ENCODE measurements around the gene RAB42.
A peak's percentile ranks its signal among the peaks of the same experiment; 100 is the strongest.

Gene RAB42

GRCh38 chr1:28577052-28577678 lies 14.9 kb upstream of the RAB42 start:
- H3K4me3 ChIP-seq (ENCODE audit: insufficient read depth, low read length, poor library complexity, severe bottlenecking): no peak overlapping the region

GRCh38 chr1:28577738-28578536 lies 14.1 kb upstream of the RAB42 start:
- H3K36me3 ChIP-seq (ENCODE audit: low read length): peaks cover 28% of the 10 kb centered on the region
- no peak overlapping the region for H3K9ac ChIP-seq (ENCODE audit: low read length)

More at GRCh38 chr1:28577052-28577678, 14.9 kb upstream of the RAB42 start:
- H4K20me1 ChIP-seq (ENCODE audit: low read depth, low read length): peaks cover 11% of the 10 kb centered on the region; the same call in 1 of the 2 replicates
- H3K9me2 ChIP-seq (replicated peaks; ENCODE audit: insufficient read depth, low read length): no peaks in the 10 kb centered on the region
- H3K36me3 ChIP-seq (ENCODE audit: low read length): peaks cover 28% of the 10 kb centered on the region
- no peak for TF ChIP-seq CTCF (IDR thresholded peaks at IDR 0.05; ENCODE audit: insufficient read depth, low read length, poor library complexity, severe bottlenecking)
- no peak for TF ChIP-seq EZH2phosphoT487 (conservative IDR thresholded peaks at IDR 0.05; ENCODE audit: low read length)
- H3F3A ChIP-seq (ENCODE audit: insufficient read depth): peaks cover 62% of the 10 kb centered on the region
- peaks cover 23% of the 10 kb centered on the region for H3K79me2 ChIP-seq (ENCODE audit: insufficient read depth, low read length)
- no peaks in the 10 kb centered on the region for H3K9me3 ChIP-seq (ENCODE audit: insufficient read depth, low read length)
- H3K9ac ChIP-seq (ENCODE audit: low read length): no peak overlapping the region
- H2AFZ ChIP-seq (ENCODE audit: low read depth, low read length, severe bottlenecking): no peak overlapping the region
- H3K27me3 ChIP-seq (ENCODE audit: low read length): no peaks in the 10 kb centered on the region
- H3K4me2 ChIP-seq (ENCODE audit: low read depth, low read length, poor library complexity, severe bottlenecking): no peak overlapping the region
- peak overlapping the region; percentile 17 for H3K27ac ChIP-seq (ENCODE audit: low read depth, low read length)

GRCh38 chr1:28578696-28579218 lies 13.3 kb upstream of the RAB42 start:
- Histone ChIP-seq H3K4me3 (ENCODE audit: insufficient read depth, low read length, poor library complexity, severe bottlenecking) (no peak overlapping the region), H3K79me2 (ENCODE audit: insufficient read depth, low read length) (peaks cover 23% of the 10 kb centered on the region), H3K4me2 (ENCODE audit: low read depth, low read length, poor library complexity, severe bottlenecking) (peak overlapping the region; percentile 6), H3K27ac (ENCODE audit: low read depth, low read length) (no peak overlapping the region), H3F3A (ENCODE audit: insufficient read depth) (peaks cover 66% of the 10 kb centered on the region), H3K36me3 (ENCODE audit: low read length) (peaks cover 28% of the 10 kb centered on the region), H4K20me1 (ENCODE audit: low read depth, low read length) (peaks cover 11% of the 10 kb centered on the region; the same call in 1 of the 2 replicates), H3K9me2 (replicated peaks; ENCODE audit: insufficient read depth, low read length) (no peaks in the 10 kb centered on the region), H3K9me3 (ENCODE audit: insufficient read depth, low read length) (no peaks in the 10 kb centered on the region), H3K9ac (ENCODE audit: low read length) (no peak overlapping the region), H2AFZ (ENCODE audit: low read depth, low read length, severe bottlenecking) (no peak overlapping the region), H3K27me3 (ENCODE audit: low read length) (no peaks in the 10 kb centered on the region)
- TF ChIP-seq CTCF (IDR thresholded peaks at IDR 0.05; ENCODE audit: insufficient read depth, low read length, poor library complexity, severe bottlenecking) (no peak), EZH2phosphoT487 (conservative IDR thresholded peaks at IDR 0.05; ENCODE audit: low read length) (no peak)

More at GRCh38 chr1:28577738-28578536, 14.1 kb upstream of the RAB42 start:
- peaks cover 11% of the 10 kb centered on the region; the same call in 1 of the 2 replicates for H4K20me1 ChIP-seq (ENCODE audit: low read depth, low read length)
- H3K9me3 ChIP-seq (ENCODE audit: insufficient read depth, low read length): no peaks in the 10 kb centered on the region
- TF ChIP-seq EZH2phosphoT487 (conservative IDR thresholded peaks at IDR 0.05; ENCODE audit: low read length) (no peak), CTCF (IDR thresholded peaks at IDR 0.05; ENCODE audit: insufficient read depth, low read length, poor library complexity, severe bottlenecking) (no peak)
- no peaks in the 10 kb centered on the region for H3K9me2 ChIP-seq (replicated peaks; ENCODE audit: insufficient read depth, low read length)
- H2AFZ ChIP-seq (ENCODE audit: low read depth, low read length, severe bottlenecking): no peak overlapping the region
- H3K27ac ChIP-seq (ENCODE audit: low read depth, low read length): peak overlapping the region; percentile 17
- peak overlapping the region; percentile 6 for H3K4me2 ChIP-seq (ENCODE audit: low read depth, low read length, poor library complexity, severe bottlenecking)
- H3K27me3 ChIP-seq (ENCODE audit: low read length): no peaks in the 10 kb centered on the region
- peaks cover 23% of the 10 kb centered on the region for H3K79me2 ChIP-seq (ENCODE audit: insufficient read depth, low read length)
- H3F3A ChIP-seq (ENCODE audit: insufficient read depth): peaks cover 66% of the 10 kb centered on the region
- no peak overlapping the region for H3K4me3 ChIP-seq (ENCODE audit: insufficient read depth, low read length, poor library complexity, severe bottlenecking)
